Ascending aorta (tissue), 2 donors: ENCODE measurements around the gene OR10S1. TPM values are rescaled to one million over a fixed set of nuclear protein-coding genes. Genes with fewer than 3 reads are reported as not detected.
"Not testable (repeated sequence)": the region's sequence is repeated elsewhere in the genome, so short reads cannot be mapped to it uniquely, and the experiment has no call there.

Experiments
- DNase-seq, 2 donors: peaks; one replicate each; pipeline ENCODE4 v3.0.0-alpha.2; 2019; ENCODE audit warnings: low spot score in 2 of 2
- H3K27ac ChIP-seq, 2 donors: fragments of 200-600 bp; sonication (generic); one replicate each; pipeline ENCODE4 v1.5.1; 2016 to 2017; ENCODE audit warnings: mild to moderate bottlenecking in 1 of 2
- H3K27me3 ChIP-seq: fragments of 200-600 bp; sonication (generic); one replicate; pipeline ENCODE4 v1.5.1; 2017
- H3K36me3 ChIP-seq, 2 donors: fragments of 200-600 bp; sonication (generic); one replicate each; pipeline ENCODE4 v1.5.1; 2016
- H3K4me1 ChIP-seq, 2 donors: fragments of 200-600 bp; sonication (generic); one replicate each; pipeline ENCODE4 v1.5.1; 2016 to 2017; ENCODE audit warnings: mild to moderate bottlenecking in 1 of 2
- H3K4me3 ChIP-seq, 2 donors: fragments of 200-600 bp; sonication (generic); one replicate each; pipeline ENCODE4 v1.5.1; 2016 to 2017; ENCODE audit warnings: mild to moderate bottlenecking in 1 of 2
- H3K9me3 ChIP-seq, 2 donors: fragments of 200-600 bp; sonication (generic); one replicate each; pipeline ENCODE4 v1.5.1; 2016
- CTCF ChIP-seq, 3 experiments: fragments of 200-600 bp in 2 of 3; fragments of 450-650 bp in 1 of 3; sonication (generic) in 2 of 3; IDR thresholded peaks; one replicate each; pipeline ENCODE4 v1.5.1; 2016 to 2019; ENCODE audit warnings: antibody characterized with exemption in 3 of 3, mild to moderate bottlenecking in 1 of 3, moderate library complexity in 1 of 3
- intact Hi-C: fragments of 100-400 bp; cut with DNase I; formaldehyde crosslinking; loops from one replicate; pipeline ENCODE4 v1.15.1; 2023
- total RNA-seq: library from RNA; depleted of rRNA; stranded (reverse); fragments of >200 nt; gene quantifications from one replicate; pipeline ENCODE4 v1.1.0, GENCODE V29; 2016

OR10S1 gene
- not detected for total RNA-seq

GRCh38 chr11:123977731-123978347 is at the start of gene OR10S1:
OR10S1 (minus strand) TSS chr11:123977781; CDS start chr11:123977664, 117 bp downstream.
- Histone ChIP-seq H3K36me3 (no peaks in the 10 kb centered on the region), H3K27ac (no peak within 1 kb of the TSS), H3K4me1 (no peaks in the 10 kb centered on the region), H3K27me3 (no peaks in the 10 kb centered on the region), H3K9me3 (no peaks in the 10 kb centered on the region), H3K4me3 (no peak within 1 kb of the TSS)
- TF ChIP-seq CTCF (IDR thresholded peaks at IDR 0.05), result no peak
- intact Hi-C loops, result no loop called here
- DNase-seq, result no peak

- intact Hi-C loops, result no loop called here
- Histone ChIP-seq H3K4me1 (no peaks in the 10 kb centered on the region), H3K27ac (no peak within 1 kb of the TSS), H3K36me3 (no peaks in the 10 kb centered on the region), H3K27me3 (no peaks in the 10 kb centered on the region), H3K9me3 (no peaks in the 10 kb centered on the region), H3K4me3 (no peak within 1 kb of the TSS)
- no peak for DNase-seq
- no peak for TF ChIP-seq CTCF (IDR thresholded peaks at IDR 0.05)
Observed at GRCh38 chr11:124026498-124026897, 48.9 kb upstream of the OR10S1 start, which contains the start of gene OR10G8. OR10G8 (plus strand) TSS chr11:124026798; CDS start chr11:124029623, 2,825 bp downstream.

GRCh38 chr11:124015837-124016236 is 38.3 kb upstream of the OR10S1 start:
- H3K4me1 ChIP-seq, H3K27me3 ChIP-seq, intact Hi-C loops, H3K9me3 ChIP-seq, H3K36me3 ChIP-seq, H3K27ac ChIP-seq, H3K4me3 ChIP-seq, DNase-seq: not testable (repeated sequence)

GRCh38 chr11:124012697-124013096 is 35.1 kb upstream of the OR10S1 start, which contains the start of gene OR10G4:
OR10G4 (plus strand) TSS chr11:124012997; CDS start chr11:124015575, 2,578 bp downstream.
- intact Hi-C loops, result no loop called here
- Histone ChIP-seq H3K4me1 (no peaks in the 10 kb centered on the region), H3K9me3 (no peaks in the 10 kb centered on the region), H3K36me3 (no peaks in the 10 kb centered on the region), H3K27ac (no peak within 1 kb of the TSS), H3K27me3 (no peaks in the 10 kb centered on the region), H3K4me3 (no peak within 1 kb of the TSS)
- DNase-seq, result no peak
- TF ChIP-seq CTCF (IDR thresholded peaks at IDR 0.05), result no peak

- Histone ChIP-seq H3K27me3 (no peaks in the 10 kb centered on the region), H3K4me3 (no peak within 1 kb of the TSS), H3K9me3 (no peaks in the 10 kb centered on the region), H3K36me3 (no peaks in the 10 kb centered on the region), H3K4me1 (no peaks in the 10 kb centered on the region), H3K27ac (no peak within 1 kb of the TSS)
- intact Hi-C loops, result no loop called here
- no peak for DNase-seq
- TF ChIP-seq CTCF (IDR thresholded peaks at IDR 0.05), result no peak
Observed at GRCh38 chr11:123995119-123995518, 17.5 kb upstream of the OR10S1 start, which contains the start of gene OR10G6. OR10G6 (minus strand) TSS chr11:123995161; CDS start chr11:123995161, 0 bp downstream.

GRCh38 chr11:123979311-123979710 is 1.7 kb upstream of the OR10S1 start:
- H3K27me3 ChIP-seq, result no peaks in the 10 kb centered on the region
- no peak overlapping the region for H3K4me3 ChIP-seq
- H3K27ac ChIP-seq, result no peak overlapping the region
- H3K9me3 ChIP-seq, result no peaks in the 10 kb centered on the region
- no peak for DNase-seq
- no peaks in the 10 kb centered on the region for H3K4me1 ChIP-seq
- intact Hi-C loops, result no loop called here
- no peak for TF ChIP-seq CTCF (IDR thresholded peaks at IDR 0.05)
- no peaks in the 10 kb centered on the region for H3K36me3 ChIP-seq
